ENCODE data around the gene PGPEP1. TPM values are rescaled to one million over a fixed set of nuclear protein-coding genes. Genes with fewer than 3 reads are reported as not detected.

Gene PGPEP1
- total and polyA plus RNA-seq, 10 of the 15 experiments (the other 5 are each of a cell fraction or from before 2014, with no cell fraction given), result 13.8 to 39.4 (median 17.0) TPM

- peak overlapping the region; percentile 94 for H3K4me2 ChIP-seq (ENCODE audit: control insufficient read depth, insufficient read depth)
- no peak overlapping the region for H3K9ac ChIP-seq (ENCODE audit: control insufficient read depth, insufficient read depth, low read length)
- TF ChIP-seq ZZZ3 (IDR thresholded peaks at IDR 0.05; ENCODE audit: control insufficient read depth, insufficient read length, low read depth), result no peak
- TF ChIP-seq PBX3 (IDR thresholded peaks at IDR 0.05; ENCODE audit: insufficient replicate concordance, low read depth, low read length), result no peak
- TF ChIP-seq SMAD1 (IDR thresholded peaks at IDR 0.05; ENCODE audit: low read depth, partially characterized antibody), result no peak
- no peak for TF ChIP-seq NKRF (conservative IDR thresholded peaks at IDR 0.05)
- peak; percentile 96 for TF ChIP-seq MLLT1 (IDR thresholded peaks at IDR 0.05)
- TF ChIP-seq PAX8 (IDR thresholded peaks at IDR 0.05), result no peak
- 0 out of 2 replicates have a peak, but pooled peaks have one; percentile 2 for TF ChIP-seq SMARCA5 (IDR thresholded peaks at IDR 0.05)
- 0 out of 2 replicates have a peak, but pooled peaks have one; percentile 21 for TF ChIP-seq MTA2 (IDR thresholded peaks at IDR 0.05; ENCODE audit: low read depth)
- TF ChIP-seq PRDM15 (CRISPR knock-in tag; IDR thresholded peaks at IDR 0.05), result no peak
- H4K20me1 ChIP-seq (ENCODE audit: control insufficient read depth, insufficient read depth), result no peaks in the 10 kb centered on the region
- DNase-seq (ENCODE audit: low read depth, low spot score), result no peak
- H2AFZ ChIP-seq (ENCODE audit: control insufficient read depth, low read depth, low read length), result peak overlapping the region; percentile 66
- H3K27ac ChIP-seq (ENCODE audit: control insufficient read depth, insufficient read depth), result peak overlapping the region; percentile 72
- ChIA-PET POLR2A (interaction anchor here (0.5 to 2.6 kb wide), 9 partner anchors 10 to 242 kb away, joined by 3 to 9 read pairs (median 3); no protein-coding TSS in a partner anchor), SMC1A (ENCODE audit: uncharacterized antibody, unreplicated experiment) (interaction anchor here (1.1 to 2.6 kb wide), 5 partner anchors 10 to 79 kb away, joined by 3 to 11 read pairs (median 5); no protein-coding TSS in a partner anchor), RAD21 (ENCODE audit: unreplicated experiment) (interaction anchor here (0.6 to 2.1 kb wide), 5 partner anchors 10 to 425 kb away, joined by 3 to 7 read pairs (median 4); partner anchors contain the start of gene LSM4), CTCF (interaction anchor here (0.8 to 2.0 kb wide), 8 partner anchors 9 to 139 kb away, joined by 3 to 6 read pairs (median 5); partner anchors contain the start of gene GDF15)
- intact Hi-C loops (cut with micrococcal nuclease; ENCODE audit: unreplicated experiment), result loop anchor here (10.0 kb wide), 1 partner anchor 214 kb away; the partner anchor contains the start of gene RAB3A
- H3K27me3 ChIP-seq (replicated peaks in 1 of 2; ENCODE audit: control insufficient read depth in 2 of 2, insufficient read depth in 2 of 2, low read length in 1 of 2), result no peaks in the 10 kb centered on the region
- 33% methylated on average over 39 of the region's 39 CpGs for WGBS (ENCODE audit: insufficient coverage, insufficient replicate concordance, low lambda C conversion rate, missing lambda C conversion rate)
- in situ Hi-C loops (cut with MboI), result no loop called here
- ATAC-seq, result no peak
- peaks cover 73% of the 10 kb centered on the region for H3K4me1 ChIP-seq (ENCODE audit: control insufficient read depth, insufficient read depth, low read length)
- peak; percentile 61 for FAIRE-seq
- no peaks in the 10 kb centered on the region for H3K9me3 ChIP-seq (replicated peaks; ENCODE audit: control insufficient read depth, insufficient read depth, low read length)
- H3K36me3 ChIP-seq (ENCODE audit: control insufficient read depth in 2 of 2, insufficient read depth in 2 of 2, low read length in 1 of 2), result no peaks in the 10 kb centered on the region
- no TSS peak for BruUV-seq (replicated peaks)
- H3K4me3 ChIP-seq, result peak overlapping the region; percentile 41; the same call in 1 of the 2 replicates
- H3K79me2 ChIP-seq (ENCODE audit: control insufficient read depth, insufficient read depth, low read length), result peaks cover 44% of the 10 kb centered on the region
Observed at GRCh38 chr19:18418483-18419194, 78.2 kb downstream of the PGPEP1 start.
